Measurements from ENCODE around the gene SEC22C. TPM values are rescaled to one million over a fixed set of nuclear protein-coding genes. Genes with fewer than 3 reads are reported as not detected.

SEC22C gene
- total RNA-seq, 1 experiment from 2014 or later: 38.1 TPM

GRCh38 chr3:42511201-42511600, 70.6 kb downstream of the SEC22C start:
- BruUV-seq (replicated peaks): no TSS peak

GRCh38 chr3:42510325-42510724, 71.4 kb downstream of the SEC22C start:
- no peak overlapping the region for H2AFZ ChIP-seq
- H3F3A ChIP-seq (ENCODE audit: insufficient read depth, low read depth): peaks cover 15% of the 10 kb centered on the region
- TF ChIP-seq EZH2 (IDR thresholded peaks at IDR 0.05; ENCODE audit: low read depth) (no peak), CTCF (conservative IDR thresholded peaks at IDR 0.05) (no peak)
- no peaks in the 10 kb centered on the region for H3K79me2 ChIP-seq (ENCODE audit: low read depth)
- ChIA-PET CTCF (no interaction called here), POLR2A (ENCODE audit: unreplicated experiment) (no interaction called here)
- H3K27ac ChIP-seq: no peak overlapping the region
- H3K27me3 ChIP-seq (ENCODE audit: insufficient read depth, low read depth): no peaks in the 10 kb centered on the region
- H3K4me3 ChIP-seq: no peak overlapping the region
- H3K4me1 ChIP-seq (replicated peaks; ENCODE audit: insufficient read depth): peaks cover 29% of the 10 kb centered on the region
- no peaks in the 10 kb centered on the region for H3K9me2 ChIP-seq (ENCODE audit: insufficient read depth)
- DNase-seq: no peak
- no peaks in the 10 kb centered on the region for H4K20me1 ChIP-seq (ENCODE audit: insufficient read depth)
- BruUV-seq (replicated peaks): no TSS peak
- H3K9me3 ChIP-seq (ENCODE audit: insufficient read depth, low read depth): no peaks in the 10 kb centered on the region
- H3K4me2 ChIP-seq: no peak overlapping the region
- no peaks in the 10 kb centered on the region for H3K36me3 ChIP-seq (ENCODE audit: low read depth)
- intact Hi-C loops (cut with micrococcal nuclease; ENCODE audit: unreplicated experiment): no loop called here

More at GRCh38 chr3:42511201-42511600, 70.6 kb downstream of the SEC22C start:
- no peaks in the 10 kb centered on the region for H3K9me3 ChIP-seq (ENCODE audit: insufficient read depth, low read depth)
- H3K27me3 ChIP-seq (ENCODE audit: insufficient read depth, low read depth): no peaks in the 10 kb centered on the region
- no peaks in the 10 kb centered on the region for H3K36me3 ChIP-seq (ENCODE audit: low read depth)
- H2AFZ ChIP-seq: no peak overlapping the region
- H3K27ac ChIP-seq: no peak overlapping the region
- POLR2A ChIA-PET (ENCODE audit: unreplicated experiment): no interaction called here
- intact Hi-C loops (cut with micrococcal nuclease; ENCODE audit: unreplicated experiment): no loop called here
- TF ChIP-seq EZH2 (IDR thresholded peaks at IDR 0.05; ENCODE audit: low read depth) (no peak), CTCF (conservative IDR thresholded peaks at IDR 0.05) (no peak)
- no peaks in the 10 kb centered on the region for H3K79me2 ChIP-seq (ENCODE audit: low read depth)
- H3F3A ChIP-seq (ENCODE audit: insufficient read depth, low read depth): peaks cover 15% of the 10 kb centered on the region
- CTCF ChIA-PET: no interaction called here
- H3K4me3 ChIP-seq: no peak overlapping the region
- no peak overlapping the region for H3K4me2 ChIP-seq
- no peaks in the 10 kb centered on the region for H3K9me2 ChIP-seq (ENCODE audit: insufficient read depth)
- no peak for DNase-seq
- H4K20me1 ChIP-seq (ENCODE audit: insufficient read depth): no peaks in the 10 kb centered on the region
- H3K4me1 ChIP-seq (replicated peaks; ENCODE audit: insufficient read depth): peaks cover 21% of the 10 kb centered on the region

- intact Hi-C loops (cut with micrococcal nuclease; ENCODE audit: unreplicated experiment): no loop called here
- ChIA-PET POLR2A (ENCODE audit: unreplicated experiment) (no interaction called here), CTCF (no interaction called here)
- H3K4me2 ChIP-seq: no peak overlapping the region
- TF ChIP-seq CTCF (conservative IDR thresholded peaks at IDR 0.05): no peak
- TF ChIP-seq EZH2 (IDR thresholded peaks at IDR 0.05; ENCODE audit: low read depth): no peak
- H3K9me2 ChIP-seq (ENCODE audit: insufficient read depth): no peaks in the 10 kb centered on the region
- no peaks in the 10 kb centered on the region for H3K36me3 ChIP-seq (ENCODE audit: low read depth)
- H3K4me1 ChIP-seq (replicated peaks; ENCODE audit: insufficient read depth): peaks cover 29% of the 10 kb centered on the region
- no peaks in the 10 kb centered on the region for H3K9me3 ChIP-seq (ENCODE audit: insufficient read depth, low read depth)
- H4K20me1 ChIP-seq (ENCODE audit: insufficient read depth): no peaks in the 10 kb centered on the region
- no peak for DNase-seq
- no peaks in the 10 kb centered on the region for H3K27me3 ChIP-seq (ENCODE audit: insufficient read depth, low read depth)
- H3K79me2 ChIP-seq (ENCODE audit: low read depth): peaks cover 2% of the 10 kb centered on the region; the same call in 1 of the 2 replicates
- H2AFZ ChIP-seq: no peak overlapping the region
- no peak overlapping the region for H3K4me3 ChIP-seq
- peaks cover 15% of the 10 kb centered on the region for H3F3A ChIP-seq (ENCODE audit: insufficient read depth, low read depth)
- H3K27ac ChIP-seq: no peak overlapping the region
- BruUV-seq (replicated peaks): no TSS peak
These were observed 72.7 kb downstream of the SEC22C start for GRCh38 chr3:42509111-42509510.
